ACC112 (cell line): ENCODE results near the gene NMT1.

Source experiments
- H2AFZ ChIP-seq: fragments of 200-600 bp; sonication (generic); one replicate; pipeline ENCODE4 v1.6.0; 2017; ENCODE audit warnings: antibody characterized with exemption, low read length; ENCODE audit not compliant: unreplicated experiment
- H3K27ac ChIP-seq: fragments of 200-600 bp; sonication (generic); 2 replicates; pipeline ENCODE4 v1.5.1; 2014; ENCODE audit warnings: low read depth, mild to moderate bottlenecking, antibody characterized with exemption, low read length, moderate library complexity
- H3K27me3 ChIP-seq: fragments of 200-600 bp; sonication (generic); 2 replicates; pipeline ENCODE4 v1.6.1; 2014; ENCODE audit warnings: mild to moderate bottlenecking, antibody characterized with exemption, low read length, moderate library complexity, mixed read lengths; ENCODE audit not compliant: insufficient read depth
- H3K36me3 ChIP-seq: fragments of 200-600 bp; sonication (generic); 2 replicates; pipeline ENCODE4 v1.6.1; 2016; ENCODE audit warnings: mild to moderate bottlenecking, antibody characterized with exemption, low read length, moderate library complexity, mixed read lengths; ENCODE audit not compliant: insufficient read depth
- H3K4me1 ChIP-seq: fragments of 200-600 bp; sonication (generic); one replicate; pipeline ENCODE4 v1.6.1; 2016; ENCODE audit warnings: low read length, mixed read lengths; ENCODE audit not compliant: insufficient read depth, unreplicated experiment, control insufficient read depth
- H3K4me3 ChIP-seq: fragments of 200-600 bp; sonication (generic); 2 replicates; pipeline ENCODE4 v1.5.1; 2014; ENCODE audit warnings: mild to moderate bottlenecking, low read depth, low read length
- H3K79me2 ChIP-seq: fragments of 200-600 bp; sonication (generic); one replicate; pipeline ENCODE4 v1.6.0; 2016; ENCODE audit warnings: low read length; ENCODE audit not compliant: control insufficient read depth, unreplicated experiment, insufficient read depth

Gene NMT1

DNA sequence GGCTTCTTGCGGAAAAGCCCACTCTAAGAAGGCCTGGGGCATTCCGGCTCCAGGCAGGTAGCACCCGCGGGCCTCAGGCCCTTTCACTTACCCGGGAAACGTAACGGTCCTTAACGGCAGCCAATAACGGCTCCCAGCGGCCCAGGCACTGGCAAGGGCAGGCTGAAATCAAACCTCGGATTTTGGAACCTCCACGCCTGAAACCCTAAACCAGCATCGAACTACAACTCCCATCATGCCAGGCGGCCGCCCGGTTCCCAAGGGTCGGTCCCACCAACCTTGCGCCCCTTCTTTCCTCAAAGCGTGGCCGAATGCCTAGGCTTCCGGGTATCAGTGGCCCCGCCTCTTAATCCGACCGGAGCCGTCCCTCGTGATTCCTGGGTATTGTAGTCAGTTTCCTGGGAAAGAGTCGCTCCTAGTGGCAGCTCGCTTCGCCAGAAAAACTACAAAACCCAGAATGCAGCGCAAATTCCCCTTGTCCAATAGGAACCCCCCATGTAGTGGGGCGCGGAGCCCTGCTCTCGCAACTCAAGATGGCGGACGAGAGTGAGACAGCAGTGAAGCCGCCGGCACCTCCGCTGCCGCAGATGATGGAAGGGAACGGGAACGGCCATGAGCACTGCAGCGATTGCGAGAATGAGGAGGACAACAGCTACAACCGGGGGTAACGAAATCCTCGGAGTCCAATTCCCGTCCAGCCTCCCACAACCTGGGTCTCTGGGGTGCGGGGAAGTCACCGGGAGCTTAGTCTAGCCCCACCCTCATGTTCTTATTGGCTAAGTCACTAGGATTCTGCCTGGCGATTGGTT lies at the start of gene NMT1:
TSS of gene NMT1 (plus strand) at position 521 of the 809 bp plus-strand sequence. CDS start at position 534, 13 bp downstream.
- Histone ChIP-seq H3K36me3 (no peaks in the 10 kb centered on the region), H3K79me2 (peaks cover 61% of the 10 kb centered on the region), H3K27ac (peak within 1 kb of the TSS; percentile 89), H3K4me3 (peak within 1 kb of the TSS; percentile 94), H2AFZ (peak within 1 kb of the TSS; percentile 93), H3K4me1 (peaks cover 19% of the 10 kb centered on the region), H3K27me3 (no peaks in the 10 kb centered on the region)

DNA sequence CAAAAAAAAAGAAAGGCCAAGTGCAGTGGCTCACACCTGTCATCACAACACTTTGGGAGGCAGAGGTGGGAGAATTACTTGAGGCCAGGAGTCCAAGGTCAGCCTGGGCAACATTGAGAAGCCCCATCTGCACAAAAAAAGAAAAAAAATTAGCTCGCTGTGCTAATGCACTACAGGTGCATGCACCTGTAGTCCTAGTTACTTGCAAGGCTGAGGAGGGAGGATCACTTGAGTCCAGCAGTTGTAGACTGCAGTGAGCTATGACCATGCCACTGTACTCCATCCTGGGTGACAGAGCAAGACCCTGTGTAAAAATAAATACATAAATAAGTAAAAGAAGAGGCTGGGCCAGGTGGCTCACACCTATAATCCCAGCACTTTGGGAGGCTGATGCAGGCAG lies 49.4 kb upstream of the NMT1 start:
- Histone ChIP-seq H3K79me2 (no peaks in the 10 kb centered on the region), H3K4me1 (no peaks in the 10 kb centered on the region), H3K27me3 (no peaks in the 10 kb centered on the region), H3K4me3 (no peak overlapping the region), H2AFZ (no peak overlapping the region), H3K36me3 (no peaks in the 10 kb centered on the region), H3K27ac (no peak overlapping the region)

- peaks cover 4% of the 10 kb centered on the region for H3K4me1 ChIP-seq
- no peaks in the 10 kb centered on the region for H3K36me3 ChIP-seq
- no peaks in the 10 kb centered on the region for H3K27me3 ChIP-seq
- H3K79me2 ChIP-seq = no peaks in the 10 kb centered on the region
- H3K27ac ChIP-seq = no peak overlapping the region
- H2AFZ ChIP-seq = no peak overlapping the region
- no peak overlapping the region for H3K4me3 ChIP-seq
These were observed 47.8 kb upstream of the NMT1 start for GRCh38 chr17:45013021-45013997.

DNA sequence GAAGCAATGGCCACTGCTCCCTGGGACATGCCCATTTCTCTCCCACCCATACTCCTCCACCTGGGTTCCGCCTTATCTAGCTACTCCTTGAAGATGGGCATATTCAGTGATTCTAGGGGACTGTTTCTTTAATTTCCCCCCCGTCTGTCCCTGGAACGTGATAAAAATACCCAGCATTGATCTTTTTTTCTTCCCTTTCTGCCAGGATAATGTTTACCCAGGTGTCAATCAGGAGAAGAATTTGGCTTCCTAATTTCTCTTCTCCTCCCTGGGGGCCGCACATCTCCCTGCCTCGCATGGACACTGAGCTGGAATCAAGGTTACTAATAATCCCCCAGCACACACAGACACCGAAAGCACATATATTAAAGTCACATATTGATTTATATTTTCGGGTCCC lies 44.9 kb upstream of the NMT1 start:
- Histone ChIP-seq H3K4me1 (peaks cover 14% of the 10 kb centered on the region), H3K79me2 (no peaks in the 10 kb centered on the region), H3K27ac (no peak overlapping the region), H3K27me3 (no peaks in the 10 kb centered on the region), H3K4me3 (no peak overlapping the region), H2AFZ (no peak overlapping the region), H3K36me3 (no peaks in the 10 kb centered on the region)

DNA sequence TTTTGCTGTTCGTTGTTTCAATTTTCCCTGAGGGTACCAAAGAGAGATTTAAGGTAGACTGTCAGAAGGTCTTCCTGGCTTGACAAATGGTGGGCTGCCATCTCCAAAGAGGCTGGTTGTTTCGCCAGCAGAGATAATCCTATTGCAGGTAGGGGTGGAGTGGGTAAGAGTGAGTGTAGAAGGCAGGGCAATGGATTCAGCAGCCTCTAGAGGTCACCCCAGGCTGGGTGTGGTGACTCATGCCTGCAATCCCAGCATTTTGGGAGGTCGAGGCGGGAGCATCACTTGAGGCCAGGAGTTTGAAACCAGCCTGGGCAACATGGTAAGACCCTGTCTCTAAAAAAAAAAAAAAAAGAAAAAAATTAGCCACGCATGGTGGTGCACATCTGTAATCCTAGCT lies 44.3 kb upstream of the NMT1 start:
- Histone ChIP-seq H3K36me3 (no peaks in the 10 kb centered on the region), H3K4me3 (no peak overlapping the region), H3K79me2 (no peaks in the 10 kb centered on the region), H3K27ac (no peak overlapping the region), H3K4me1 (peaks cover 20% of the 10 kb centered on the region), H3K27me3 (no peaks in the 10 kb centered on the region), H2AFZ (no peak overlapping the region)

GRCh38 chr17:45018514-45018847 lies 42.6 kb upstream of the NMT1 start:
- Histone ChIP-seq H3K27ac (no peak overlapping the region), H3K79me2 (no peaks in the 10 kb centered on the region), H3K4me3 (peak overlapping the region; percentile 77), H2AFZ (peak overlapping the region; percentile 74), H3K27me3 (no peaks in the 10 kb centered on the region), H3K4me1 (peaks cover 20% of the 10 kb centered on the region), H3K36me3 (no peaks in the 10 kb centered on the region)

- Histone ChIP-seq H3K27ac (no peak overlapping the region), H3K4me1 (peaks cover 20% of the 10 kb centered on the region), H3K79me2 (no peaks in the 10 kb centered on the region), H3K27me3 (no peaks in the 10 kb centered on the region), H3K4me3 (peak overlapping the region; percentile 77), H2AFZ (peak overlapping the region; percentile 74), H3K36me3 (no peaks in the 10 kb centered on the region)
These were observed 42.0 kb upstream of the NMT1 start for GRCh38 chr17:45018848-45019711.

GRCh38 chr17:45020354-45021138 lies 40.6 kb upstream of the NMT1 start:
- Histone ChIP-seq H3K4me3 (no peak overlapping the region), H3K27me3 (no peaks in the 10 kb centered on the region), H3K4me1 (peaks cover 20% of the 10 kb centered on the region), H3K36me3 (no peaks in the 10 kb centered on the region), H3K79me2 (no peaks in the 10 kb centered on the region), H3K27ac (no peak overlapping the region), H2AFZ (no peak overlapping the region)

DNA sequence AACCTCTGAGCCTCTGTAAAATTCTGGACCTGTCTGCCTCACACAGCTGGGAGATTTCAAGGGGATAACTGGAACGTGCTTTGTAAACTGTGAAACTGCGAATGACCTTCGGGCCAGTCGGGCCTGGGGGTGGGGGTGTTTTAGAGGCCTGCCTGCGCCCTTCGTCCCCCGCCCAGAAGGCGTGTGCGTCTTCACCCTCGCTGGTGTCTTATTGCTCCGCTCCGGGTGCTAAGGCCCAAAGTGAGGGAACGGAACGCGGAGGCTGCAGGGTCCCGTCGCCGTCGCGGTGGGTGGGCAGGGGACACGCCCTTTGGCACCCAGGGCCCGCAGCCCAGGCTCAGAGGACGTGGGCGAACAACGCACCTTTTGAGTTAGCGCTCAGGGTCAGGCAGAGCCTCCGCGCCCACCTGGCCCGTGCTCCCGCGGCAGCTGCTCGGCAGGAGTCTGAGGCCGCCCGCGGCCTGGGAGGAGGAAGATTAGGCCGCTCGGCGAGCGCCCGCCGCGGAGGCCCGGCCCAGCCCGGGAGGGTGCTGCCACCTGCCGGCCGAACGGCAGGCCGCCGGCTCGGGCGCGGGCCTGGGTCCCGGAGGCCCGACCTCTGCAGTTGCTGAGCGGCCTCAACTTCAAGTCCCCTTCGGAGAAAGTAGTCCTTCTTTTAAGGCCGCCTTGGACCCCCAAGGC lies 39.4 kb upstream of the NMT1 start:
- Histone ChIP-seq H3K36me3 (no peaks in the 10 kb centered on the region), H3K27ac (no peak overlapping the region), H3K27me3 (no peaks in the 10 kb centered on the region), H3K4me3 (peak overlapping the region; percentile 60), H3K79me2 (no peaks in the 10 kb centered on the region), H3K4me1 (peaks cover 20% of the 10 kb centered on the region), H2AFZ (no peak overlapping the region)
